ENCODE data around the gene TMUB2. TPM values are rescaled to one million over a fixed set of nuclear protein-coding genes. Genes with fewer than 3 reads are reported as not detected.

Gene TMUB2
- total RNA-seq, 1 experiment from 2014 or later: 34.5 TPM

- DNase-seq (ENCODE audit: low spot score): no peak
- in situ Hi-C loops (cut with HindIII; ENCODE audit: low sequenced_read_pairs): no loop called here
Measured at GRCh38 chr17:44214230-44214494, 27.4 kb downstream of the TMUB2 start.

GRCh38 chr17:44214896-44215295, 28.1 kb downstream of the TMUB2 start:
- in situ Hi-C loops (cut with HindIII; ENCODE audit: low sequenced_read_pairs): no loop called here

GRCh38 chr17:44216173-44216572, 29.4 kb downstream of the TMUB2 start:
- DNase-seq (ENCODE audit: low spot score): no peak
- in situ Hi-C loops (cut with HindIII; ENCODE audit: low sequenced_read_pairs): no loop called here

More at GRCh38 chr17:44214896-44215295, 28.1 kb downstream of the TMUB2 start:
- DNase-seq (ENCODE audit: low spot score): no peak

- no peak for DNase-seq (ENCODE audit: low spot score)
- in situ Hi-C loops (cut with HindIII; ENCODE audit: low sequenced_read_pairs): no loop called here
Measured at GRCh38 chr17:44216694-44217093, 29.9 kb downstream of the TMUB2 start.

DNA sequence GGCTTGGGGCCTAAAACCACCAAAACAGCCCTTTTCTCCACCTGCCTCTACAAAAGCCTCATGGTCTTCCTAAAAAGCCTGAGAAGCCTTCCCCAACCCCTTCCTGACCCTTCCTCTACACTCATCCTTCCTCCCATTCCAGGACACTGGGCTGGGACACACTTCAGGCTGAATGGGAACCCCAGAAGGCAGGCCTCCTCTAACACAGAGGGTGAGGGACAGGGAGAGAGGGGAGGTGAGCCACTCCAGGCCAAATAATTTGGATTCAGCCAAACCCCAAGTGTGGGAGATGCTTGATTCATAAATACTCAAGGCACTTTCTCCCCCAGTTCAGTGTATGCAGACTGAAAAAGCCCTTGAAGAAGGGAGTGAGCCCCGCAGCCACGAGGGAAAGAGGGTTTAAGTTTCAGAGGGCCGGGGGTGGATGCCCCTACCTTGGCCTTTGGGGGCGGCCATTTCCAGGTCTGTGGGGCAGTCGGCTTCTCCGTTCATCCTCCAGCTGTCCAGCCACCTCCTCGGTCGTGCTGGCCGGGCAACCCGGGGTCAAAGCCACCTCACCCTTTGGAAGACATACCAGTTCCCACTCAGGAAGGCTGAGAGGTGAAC, 31.1 kb downstream of the TMUB2 start:
- in situ Hi-C loops (cut with HindIII; ENCODE audit: low sequenced_read_pairs): no loop called here
- no peak for DNase-seq (ENCODE audit: low spot score)

DNA sequence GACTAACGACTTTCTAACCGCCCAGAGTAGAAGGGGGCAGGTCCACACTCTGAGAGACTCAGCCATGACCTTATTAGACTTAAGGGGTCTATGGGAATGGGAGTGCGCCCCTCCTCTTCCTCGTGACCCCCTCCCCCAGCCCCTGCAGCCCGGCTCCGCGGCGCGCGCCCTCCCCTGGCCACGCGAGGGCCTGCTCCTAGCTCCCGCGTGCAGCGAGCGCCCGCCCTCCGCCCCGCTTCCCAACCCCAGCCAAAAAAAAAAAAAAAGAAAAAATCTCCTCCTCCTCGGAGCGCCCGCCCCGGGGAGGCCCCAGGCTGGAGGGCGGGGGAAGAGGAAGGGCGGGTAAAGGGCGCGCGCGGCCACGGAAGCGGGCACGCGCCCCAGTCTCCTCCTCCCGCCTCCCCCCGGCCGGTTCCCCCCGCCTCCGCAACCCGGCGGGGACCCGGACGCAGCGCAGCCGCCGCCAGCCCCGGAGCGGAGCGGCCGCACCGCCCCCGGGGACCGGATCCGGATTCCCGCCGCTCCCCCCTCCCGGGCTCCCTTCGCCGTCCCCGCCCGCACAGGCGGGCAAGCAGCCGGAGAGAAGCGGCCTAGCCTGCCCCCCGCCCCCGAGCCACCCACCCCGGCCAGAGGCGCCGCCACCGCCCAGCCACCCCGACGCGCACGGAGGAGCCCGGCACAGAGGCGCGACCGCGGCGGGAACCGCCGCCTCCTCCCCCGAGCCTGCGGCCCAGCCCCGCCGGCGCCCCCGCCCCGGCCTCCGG, 31.8 kb downstream of the TMUB2 start:
- in situ Hi-C loops (cut with HindIII; ENCODE audit: low sequenced_read_pairs): no loop called here
- DNase-seq (ENCODE audit: low spot score): peak; percentile 90

DNA sequence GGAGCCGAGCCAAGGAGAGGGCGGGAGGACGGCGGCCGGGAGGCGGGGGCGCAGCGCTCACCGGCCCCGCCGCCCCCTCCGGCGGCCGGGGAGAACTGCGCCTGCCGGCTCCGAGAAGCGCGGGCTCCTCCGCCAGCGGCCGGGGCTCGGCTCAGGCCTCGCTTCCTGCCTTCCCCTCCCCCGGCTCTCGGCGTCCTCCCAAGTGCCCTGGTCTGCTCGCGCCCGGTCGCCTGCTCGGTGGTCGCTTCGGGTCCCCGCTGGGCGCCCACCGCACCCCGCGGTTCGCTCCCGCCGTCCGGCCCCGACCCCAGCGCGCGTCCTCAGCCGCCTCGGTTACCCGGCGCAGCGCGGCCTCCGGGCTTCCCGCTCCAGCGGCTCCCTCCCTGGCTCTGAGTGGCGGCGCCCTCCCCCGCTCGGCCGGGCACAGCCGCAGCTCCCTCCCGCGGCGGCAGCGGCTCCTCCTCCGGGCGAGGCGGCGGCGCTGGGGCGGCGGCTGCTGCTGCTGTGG, 32.4 kb downstream of the TMUB2 start:
- peak; percentile 48 for DNase-seq (ENCODE audit: low spot score)
- in situ Hi-C loops (cut with HindIII; ENCODE audit: low sequenced_read_pairs): no loop called here

- peak; percentile 60 for DNase-seq (ENCODE audit: low spot score)
- in situ Hi-C loops (cut with HindIII; ENCODE audit: low sequenced_read_pairs): no loop called here
Measured at GRCh38 chr17:44219616-44220212, 32.9 kb downstream of the TMUB2 start, which contains the start of gene UBTF. Gene UBTF, minus strand, starts transcription at chr17:44219675. Its CDS starts 1,446 bp downstream, at chr17:44218229.

DNA sequence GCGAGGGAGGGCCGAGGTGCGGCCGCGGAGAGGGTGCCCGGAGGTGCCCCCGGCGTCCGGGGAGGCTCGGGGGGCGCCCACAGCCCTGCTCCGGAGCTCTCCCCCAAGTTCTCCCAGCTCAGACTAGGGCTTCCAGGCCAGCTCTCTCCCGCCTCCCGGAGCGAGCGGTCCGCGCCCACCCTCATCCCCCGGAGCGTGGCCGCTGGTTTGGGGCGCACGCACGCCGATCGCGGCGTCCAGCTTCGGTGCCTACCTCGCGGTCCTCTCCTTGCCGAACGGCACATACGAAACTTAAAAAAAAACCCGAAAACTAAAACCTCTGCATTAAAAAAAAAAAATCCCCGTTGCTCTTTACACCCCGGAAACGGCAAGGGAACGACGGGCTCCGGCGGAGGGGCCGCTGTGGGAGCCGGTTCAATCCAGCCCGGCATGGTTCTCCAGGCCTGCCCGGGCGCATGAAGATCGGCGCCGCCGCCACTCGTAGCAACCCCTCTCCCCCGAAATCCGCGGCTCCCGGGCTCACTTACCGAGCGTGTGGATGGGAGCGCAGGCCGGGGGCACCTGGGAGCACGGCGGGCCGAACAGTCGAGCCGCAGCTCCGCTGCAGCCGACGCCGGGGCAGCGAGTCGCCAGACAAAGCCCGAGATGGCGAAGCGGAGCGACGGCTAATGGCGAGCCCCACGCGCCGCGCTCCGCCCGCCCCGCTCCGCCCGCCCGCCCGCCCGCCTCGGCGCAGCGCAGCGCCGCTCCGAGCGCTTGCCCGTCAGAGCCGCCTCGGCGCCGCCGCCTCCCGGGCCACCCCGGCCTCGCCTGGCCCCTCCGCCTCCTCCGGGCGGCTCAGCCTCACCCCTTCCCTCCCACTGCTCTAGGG, 33.7 kb downstream of the TMUB2 start:
- in situ Hi-C loops (cut with HindIII; ENCODE audit: low sequenced_read_pairs): no loop called here
- DNase-seq (ENCODE audit: low spot score): peak; percentile 57

- in situ Hi-C loops (cut with HindIII; ENCODE audit: low sequenced_read_pairs): no loop called here
- peak; percentile 87 for DNase-seq (ENCODE audit: low spot score)
Measured at GRCh38 chr17:44221084-44221861, 34.5 kb downstream of the TMUB2 start.

DNA sequence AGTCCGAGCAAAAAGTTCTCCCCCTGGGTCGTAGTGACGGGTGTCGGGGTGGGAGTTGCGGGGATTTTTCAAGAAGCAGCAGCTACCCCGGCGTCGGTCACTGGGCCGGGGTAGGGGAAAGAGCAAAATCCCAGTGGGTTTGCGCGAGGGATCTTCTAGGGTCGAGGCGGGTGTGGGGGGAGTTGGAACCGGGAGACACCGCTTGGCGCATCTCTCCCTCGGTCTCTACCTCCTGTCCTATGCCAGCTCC, 35.0 kb downstream of the TMUB2 start:
- in situ Hi-C loops (cut with HindIII; ENCODE audit: low sequenced_read_pairs): no loop called here
- DNase-seq (ENCODE audit: low spot score): no peak

- peak; percentile 93 for DNase-seq (ENCODE audit: low spot score)
- in situ Hi-C loops (cut with HindIII; ENCODE audit: low sequenced_read_pairs): no loop called here
Measured at GRCh38 chr17:44222112-44222869, 35.5 kb downstream of the TMUB2 start.

DNA sequence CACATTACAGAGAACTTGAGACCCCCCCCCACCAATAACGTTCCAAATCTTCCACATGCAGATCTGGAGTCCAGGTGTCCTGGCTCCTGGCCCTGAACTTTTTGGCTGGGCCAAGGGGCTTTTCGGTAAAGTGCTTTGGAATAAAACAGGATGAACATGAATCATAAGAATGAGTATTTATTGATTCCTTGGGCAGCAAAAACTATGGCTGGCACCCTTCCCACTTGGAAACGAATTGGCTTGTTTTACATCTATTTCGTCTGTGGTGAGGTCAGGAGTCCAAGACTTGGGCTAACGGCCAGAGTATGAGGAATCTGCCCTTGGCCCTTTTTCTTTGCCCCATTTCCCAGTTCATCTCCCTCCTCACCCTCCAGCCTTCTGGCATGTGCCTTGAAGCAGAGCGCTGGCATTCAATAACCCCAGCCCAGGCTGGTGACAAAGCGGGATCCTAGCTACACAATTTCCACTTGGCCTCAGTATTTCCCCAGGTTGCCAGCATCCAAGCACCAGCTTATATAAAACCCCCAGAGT, 36.8 kb downstream of the TMUB2 start:
- peak; percentile 77 for DNase-seq (ENCODE audit: low spot score)
- in situ Hi-C loops (cut with HindIII; ENCODE audit: low sequenced_read_pairs): no loop called here

GRCh38 chr17:44229090-44229489, 42.3 kb downstream of the TMUB2 start:
- in situ Hi-C loops (cut with HindIII; ENCODE audit: low sequenced_read_pairs): no loop called here
- DNase-seq (ENCODE audit: low spot score): no peak

GRCh38 chr17:44230140-44230539, 43.4 kb downstream of the TMUB2 start:
- no peak for DNase-seq (ENCODE audit: low spot score)
- in situ Hi-C loops (cut with HindIII; ENCODE audit: low sequenced_read_pairs): no loop called here

DNA sequence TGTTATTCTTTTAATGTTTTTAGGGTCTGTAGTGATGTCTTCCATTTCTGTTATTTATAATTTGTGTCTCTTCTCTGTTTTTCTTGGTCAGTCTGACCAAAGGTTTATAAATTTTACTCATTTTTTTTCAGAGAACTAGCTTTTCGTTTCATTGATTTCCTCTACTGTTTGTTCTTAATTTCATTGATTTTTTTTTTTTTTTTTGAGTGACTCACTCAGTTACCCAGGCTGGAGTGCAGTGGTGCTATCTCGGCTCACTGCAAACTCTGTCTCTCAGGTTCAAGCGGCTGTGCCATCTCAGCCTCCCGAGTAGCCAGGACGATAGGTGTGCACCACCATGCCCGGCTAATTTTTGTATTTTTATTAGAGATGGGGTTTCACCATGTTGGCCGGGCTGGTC, 45.3 kb downstream of the TMUB2 start:
- no peak for DNase-seq (ENCODE audit: low spot score)
- in situ Hi-C loops (cut with HindIII; ENCODE audit: low sequenced_read_pairs): no loop called here

DNA sequence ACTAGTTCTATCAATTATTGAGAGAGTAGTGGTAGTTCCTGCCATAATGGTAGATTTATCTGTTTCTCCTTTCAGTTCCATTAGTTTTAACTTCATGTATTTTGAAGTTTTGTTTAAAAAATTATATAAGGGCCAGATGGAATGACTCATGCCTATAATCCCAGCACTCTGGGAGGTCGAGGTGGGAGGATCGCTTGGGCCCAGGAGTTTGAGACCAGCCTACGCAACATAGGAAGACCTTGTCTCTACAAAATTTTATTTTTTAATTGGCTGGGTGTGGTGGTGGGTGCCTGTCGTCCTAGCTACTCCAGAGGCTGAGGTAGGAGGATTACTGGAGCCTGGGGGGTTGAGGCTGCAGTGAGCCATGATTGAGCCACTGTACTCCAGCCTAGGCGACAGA, 46.8 kb downstream of the TMUB2 start:
- no peak for DNase-seq (ENCODE audit: low spot score)

GRCh38 chr17:44235583-44235936, 48.8 kb downstream of the TMUB2 start:
- peak; percentile 25 for DNase-seq (ENCODE audit: low spot score)
- in situ Hi-C loops (cut with HindIII; ENCODE audit: low sequenced_read_pairs): no loop called here

More for the DNA sequence above, 46.8 kb downstream of the TMUB2 start:
- in situ Hi-C loops (cut with HindIII; ENCODE audit: low sequenced_read_pairs): no loop called here
